Sigmoid colon (tissue), 3 donors: ENCODE data around the gene NDRG4.

Experiments used
- POLR2A ChIP-seq, 2 donors: fragments of 450-650 bp; IDR thresholded peaks; one replicate each; pipeline ENCODE4 v1.6.1; 2016; ENCODE audit warnings: antibody characterized with exemption in 2 of 2, mild to moderate bottlenecking in 2 of 2, moderate library complexity in 2 of 2
- TF ChIP-seq, protein P1 (sequence below), 4 experiments: fragments of 450-650 bp in 3 of 4; fragments of 200-600 bp in 1 of 4; IDR thresholded peaks; one replicate each; pipeline ENCODE4 v1.5.1; 2016 to 2019; ENCODE audit warnings: antibody characterized with exemption in 4 of 4, mild to moderate bottlenecking in 3 of 4, moderate library complexity in 2 of 4

DNA sequence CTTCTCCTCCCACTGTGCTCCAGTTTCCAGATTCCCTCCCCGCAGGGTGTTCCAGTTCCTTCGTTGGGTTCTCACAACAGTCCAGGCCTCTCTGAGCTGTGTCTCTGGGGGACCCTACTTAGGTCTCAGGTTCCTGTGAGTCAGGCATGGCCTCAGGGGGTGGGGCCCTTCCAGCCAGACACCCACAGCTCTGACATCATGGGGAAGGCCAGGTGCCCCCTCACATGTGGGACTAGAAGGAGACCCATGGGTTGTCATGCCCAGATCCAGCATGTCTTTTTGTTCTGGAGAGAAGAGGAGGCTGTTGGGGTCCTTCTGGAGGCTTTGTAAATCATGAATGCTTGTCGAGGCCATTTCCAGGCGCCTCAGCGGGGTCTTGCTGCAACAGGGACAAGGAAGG lies 32.0 kb upstream of the NDRG4 start:
- TF ChIP-seq, protein P1, sequence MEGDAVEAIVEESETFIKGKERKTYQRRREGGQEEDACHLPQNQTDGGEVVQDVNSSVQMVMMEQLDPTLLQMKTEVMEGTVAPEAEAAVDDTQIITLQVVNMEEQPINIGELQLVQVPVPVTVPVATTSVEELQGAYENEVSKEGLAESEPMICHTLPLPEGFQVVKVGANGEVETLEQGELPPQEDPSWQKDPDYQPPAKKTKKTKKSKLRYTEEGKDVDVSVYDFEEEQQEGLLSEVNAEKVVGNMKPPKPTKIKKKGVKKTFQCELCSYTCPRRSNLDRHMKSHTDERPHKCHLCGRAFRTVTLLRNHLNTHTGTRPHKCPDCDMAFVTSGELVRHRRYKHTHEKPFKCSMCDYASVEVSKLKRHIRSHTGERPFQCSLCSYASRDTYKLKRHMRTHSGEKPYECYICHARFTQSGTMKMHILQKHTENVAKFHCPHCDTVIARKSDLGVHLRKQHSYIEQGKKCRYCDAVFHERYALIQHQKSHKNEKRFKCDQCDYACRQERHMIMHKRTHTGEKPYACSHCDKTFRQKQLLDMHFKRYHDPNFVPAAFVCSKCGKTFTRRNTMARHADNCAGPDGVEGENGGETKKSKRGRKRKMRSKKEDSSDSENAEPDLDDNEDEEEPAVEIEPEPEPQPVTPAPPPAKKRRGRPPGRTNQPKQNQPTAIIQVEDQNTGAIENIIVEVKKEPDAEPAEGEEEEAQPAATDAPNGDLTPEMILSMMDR (IDR thresholded peaks at IDR 0.05) = no peak
- no peak for TF ChIP-seq POLR2A (IDR thresholded peaks at IDR 0.05)
